ENCODE measurements around the gene MIPEP.
A peak's percentile ranks its signal among the peaks of the same experiment; 100 is the strongest.

The MIPEP gene

GRCh38 chr13:23697772-23698313 lies 191.4 kb downstream of the MIPEP start:
- Histone ChIP-seq H3K79me2 (ENCODE audit: insufficient read depth, low read length) (no peaks in the 10 kb centered on the region), H3K36me3 (ENCODE audit: insufficient read depth, low read length) (no peaks in the 10 kb centered on the region), H3K27ac (ENCODE audit: low read depth, low read length, poor library complexity, severe bottlenecking) (no peak overlapping the region), H3K9me3 (ENCODE audit: low read length) (no peaks in the 10 kb centered on the region), H2AFZ (ENCODE audit: low read length) (no peak overlapping the region), H3K4me2 (ENCODE audit: low read length) (no peak overlapping the region), H3K9me2 (ENCODE audit: low read depth, low read length) (no peaks in the 10 kb centered on the region), H4K20me1 (ENCODE audit: insufficient read depth, low read length) (no peaks in the 10 kb centered on the region), H3K9ac (ENCODE audit: low read length) (no peak overlapping the region), H3K4me1 (ENCODE audit: insufficient read depth, low read length, severe bottlenecking) (peaks cover 6% of the 10 kb centered on the region), H3F3A (ENCODE audit: insufficient read depth, low read length) (no peaks in the 10 kb centered on the region), H3K27me3 (ENCODE audit: insufficient read depth, low read length) (no peaks in the 10 kb centered on the region), H3K4me3 (ENCODE audit: low read depth, low read length, poor library complexity, severe bottlenecking) (no peak overlapping the region)
- TF ChIP-seq EZH2 (IDR thresholded peaks at IDR 0.05; ENCODE audit: borderline replicate concordance, low read length) = no peak
- TF ChIP-seq, protein P1, sequence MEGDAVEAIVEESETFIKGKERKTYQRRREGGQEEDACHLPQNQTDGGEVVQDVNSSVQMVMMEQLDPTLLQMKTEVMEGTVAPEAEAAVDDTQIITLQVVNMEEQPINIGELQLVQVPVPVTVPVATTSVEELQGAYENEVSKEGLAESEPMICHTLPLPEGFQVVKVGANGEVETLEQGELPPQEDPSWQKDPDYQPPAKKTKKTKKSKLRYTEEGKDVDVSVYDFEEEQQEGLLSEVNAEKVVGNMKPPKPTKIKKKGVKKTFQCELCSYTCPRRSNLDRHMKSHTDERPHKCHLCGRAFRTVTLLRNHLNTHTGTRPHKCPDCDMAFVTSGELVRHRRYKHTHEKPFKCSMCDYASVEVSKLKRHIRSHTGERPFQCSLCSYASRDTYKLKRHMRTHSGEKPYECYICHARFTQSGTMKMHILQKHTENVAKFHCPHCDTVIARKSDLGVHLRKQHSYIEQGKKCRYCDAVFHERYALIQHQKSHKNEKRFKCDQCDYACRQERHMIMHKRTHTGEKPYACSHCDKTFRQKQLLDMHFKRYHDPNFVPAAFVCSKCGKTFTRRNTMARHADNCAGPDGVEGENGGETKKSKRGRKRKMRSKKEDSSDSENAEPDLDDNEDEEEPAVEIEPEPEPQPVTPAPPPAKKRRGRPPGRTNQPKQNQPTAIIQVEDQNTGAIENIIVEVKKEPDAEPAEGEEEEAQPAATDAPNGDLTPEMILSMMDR (IDR thresholded peaks at IDR 0.05; ENCODE audit: low read length) = no peak

GRCh38 chr13:23696610-23697009 lies 192.6 kb downstream of the MIPEP start:
- no peaks in the 10 kb centered on the region for H3K9me2 ChIP-seq (ENCODE audit: low read depth, low read length)
- no peak for TF ChIP-seq EZH2 (IDR thresholded peaks at IDR 0.05; ENCODE audit: borderline replicate concordance, low read length)
- TF ChIP-seq, protein P1 (IDR thresholded peaks at IDR 0.05; ENCODE audit: low read length) = no peak

GRCh38 chr13:23695711-23696464 lies 193.3 kb downstream of the MIPEP start:
- Histone ChIP-seq H3K79me2 (ENCODE audit: insufficient read depth, low read length) (no peaks in the 10 kb centered on the region), H3K9ac (ENCODE audit: low read length) (peak overlapping the region; percentile 36; the same call in 1 of the 2 replicates), H3K36me3 (ENCODE audit: insufficient read depth, low read length) (no peaks in the 10 kb centered on the region), H3K9me3 (ENCODE audit: low read length) (no peaks in the 10 kb centered on the region), H3K4me1 (ENCODE audit: insufficient read depth, low read length, severe bottlenecking) (peaks cover 6% of the 10 kb centered on the region), H3K27me3 (ENCODE audit: insufficient read depth, low read length) (no peaks in the 10 kb centered on the region), H3K9me2 (ENCODE audit: low read depth, low read length) (no peaks in the 10 kb centered on the region), H2AFZ (ENCODE audit: low read length) (no peak overlapping the region), H3K4me2 (ENCODE audit: low read length) (peak overlapping the region; percentile 53; the same call in 1 of the 2 replicates), H4K20me1 (ENCODE audit: insufficient read depth, low read length) (no peaks in the 10 kb centered on the region), H3F3A (ENCODE audit: insufficient read depth, low read length) (no peaks in the 10 kb centered on the region), H3K4me3 (ENCODE audit: low read depth, low read length, poor library complexity, severe bottlenecking) (peak overlapping the region; percentile 45), H3K27ac (ENCODE audit: low read depth, low read length, poor library complexity, severe bottlenecking) (no peak overlapping the region)
- TF ChIP-seq, protein P1 (IDR thresholded peaks at IDR 0.05; ENCODE audit: low read length) = no peak
- TF ChIP-seq EZH2 (IDR thresholded peaks at IDR 0.05; ENCODE audit: borderline replicate concordance, low read length) = no peak

More at GRCh38 chr13:23696610-23697009, 192.6 kb downstream of the MIPEP start:
- no peak overlapping the region; the same call in 1 of the 2 replicates for H3K4me2 ChIP-seq (ENCODE audit: low read length)
- H3F3A ChIP-seq (ENCODE audit: insufficient read depth, low read length) = no peaks in the 10 kb centered on the region
- H3K27ac ChIP-seq (ENCODE audit: low read depth, low read length, poor library complexity, severe bottlenecking) = no peak overlapping the region
- H3K36me3 ChIP-seq (ENCODE audit: insufficient read depth, low read length) = no peaks in the 10 kb centered on the region
- no peaks in the 10 kb centered on the region for H3K79me2 ChIP-seq (ENCODE audit: insufficient read depth, low read length)
- no peaks in the 10 kb centered on the region for H4K20me1 ChIP-seq (ENCODE audit: insufficient read depth, low read length)
- no peak overlapping the region for H3K9ac ChIP-seq (ENCODE audit: low read length)
- H3K9me3 ChIP-seq (ENCODE audit: low read length) = no peaks in the 10 kb centered on the region
- H3K27me3 ChIP-seq (ENCODE audit: insufficient read depth, low read length) = no peaks in the 10 kb centered on the region
- peaks cover 6% of the 10 kb centered on the region for H3K4me1 ChIP-seq (ENCODE audit: insufficient read depth, low read length, severe bottlenecking)
- H3K4me3 ChIP-seq (ENCODE audit: low read depth, low read length, poor library complexity, severe bottlenecking) = no peak overlapping the region
- no peak overlapping the region for H2AFZ ChIP-seq (ENCODE audit: low read length)

Measured in OCI-LY1 (cell line).